ENCODE data around the gene CELF4.

DNA sequence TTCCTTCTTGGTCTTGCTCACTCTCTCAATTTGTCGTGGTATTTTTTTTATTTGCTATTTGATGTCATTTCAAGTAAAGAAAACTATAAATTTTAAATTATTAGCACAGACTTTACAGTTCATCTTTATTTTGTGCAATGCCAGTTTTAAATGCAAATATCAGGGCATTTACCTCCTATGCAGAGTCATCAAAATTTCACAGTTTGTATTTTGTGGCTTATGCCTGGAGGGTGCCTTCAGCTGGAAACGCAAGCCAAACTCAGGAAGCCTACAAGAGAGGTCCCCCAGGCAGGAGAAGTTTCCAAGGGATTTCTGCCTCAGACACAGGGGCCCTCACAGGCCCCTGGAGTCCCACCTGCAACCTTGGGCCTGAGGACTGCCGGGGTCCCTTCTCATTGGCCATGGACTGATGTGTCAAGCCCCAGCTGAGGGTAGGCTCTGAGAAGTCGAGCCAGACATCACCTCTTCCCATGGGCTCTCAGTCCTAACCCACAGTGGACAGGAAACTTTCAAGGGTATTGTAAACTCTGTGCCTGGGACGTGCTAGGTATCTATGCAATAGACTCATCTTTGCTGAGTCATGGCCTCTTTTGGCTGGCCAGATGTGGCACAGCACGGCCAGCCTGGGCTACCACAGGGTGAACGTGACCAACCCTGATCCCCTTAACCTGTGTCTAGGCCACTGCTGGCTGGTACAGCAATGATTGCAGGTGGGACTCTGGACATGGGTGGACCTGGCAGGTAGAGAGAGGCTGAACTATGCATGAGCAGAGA, 236.5 kb downstream of the CELF4 start:
- TF ChIP-seq, protein P1, sequence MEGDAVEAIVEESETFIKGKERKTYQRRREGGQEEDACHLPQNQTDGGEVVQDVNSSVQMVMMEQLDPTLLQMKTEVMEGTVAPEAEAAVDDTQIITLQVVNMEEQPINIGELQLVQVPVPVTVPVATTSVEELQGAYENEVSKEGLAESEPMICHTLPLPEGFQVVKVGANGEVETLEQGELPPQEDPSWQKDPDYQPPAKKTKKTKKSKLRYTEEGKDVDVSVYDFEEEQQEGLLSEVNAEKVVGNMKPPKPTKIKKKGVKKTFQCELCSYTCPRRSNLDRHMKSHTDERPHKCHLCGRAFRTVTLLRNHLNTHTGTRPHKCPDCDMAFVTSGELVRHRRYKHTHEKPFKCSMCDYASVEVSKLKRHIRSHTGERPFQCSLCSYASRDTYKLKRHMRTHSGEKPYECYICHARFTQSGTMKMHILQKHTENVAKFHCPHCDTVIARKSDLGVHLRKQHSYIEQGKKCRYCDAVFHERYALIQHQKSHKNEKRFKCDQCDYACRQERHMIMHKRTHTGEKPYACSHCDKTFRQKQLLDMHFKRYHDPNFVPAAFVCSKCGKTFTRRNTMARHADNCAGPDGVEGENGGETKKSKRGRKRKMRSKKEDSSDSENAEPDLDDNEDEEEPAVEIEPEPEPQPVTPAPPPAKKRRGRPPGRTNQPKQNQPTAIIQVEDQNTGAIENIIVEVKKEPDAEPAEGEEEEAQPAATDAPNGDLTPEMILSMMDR (IDR thresholded peaks at IDR 0.05; ENCODE audit: insufficient read depth, low read length, poor library complexity, severe bottlenecking): no peak
- no peak for TF ChIP-seq EZH2phosphoT487 (conservative IDR thresholded peaks at IDR 0.05; ENCODE audit: low read length)
